Fibroblast of upper back skin (primary cell): ENCODE results near the gene KCNC3.
"Not testable (repeated sequence)": the region's sequence is repeated elsewhere in the genome, so short reads cannot be mapped to it uniquely, and the experiment has no call there.

Source experiments
- DNase-seq: peaks from one replicate; pipeline ENCODE4 v3.0.0-alpha.2; 2013

Gene KCNC3

GRCh38 chr19:50353487-50353880, 24.3 kb upstream of the KCNC3 start:
- DNase-seq: not testable (repeated sequence)

DNA sequence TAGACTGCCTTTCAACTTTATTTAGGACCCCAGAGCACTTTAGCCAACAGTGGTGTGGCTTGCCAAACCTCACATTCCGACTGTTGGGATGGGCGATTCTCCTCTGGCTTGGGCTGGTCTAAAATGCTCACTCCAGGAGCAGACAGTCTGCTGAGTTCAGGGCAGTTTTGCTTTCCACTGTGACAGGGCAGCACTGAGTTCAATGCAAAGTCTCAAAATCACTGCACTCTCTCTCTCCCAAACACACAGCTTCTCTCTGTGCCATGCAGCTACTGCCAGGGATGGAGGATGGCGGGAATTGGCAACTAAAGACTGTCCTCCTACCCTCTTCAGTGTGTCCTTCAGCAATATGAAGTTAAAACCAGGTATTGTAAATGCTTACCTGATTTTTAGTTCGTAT, 23.1 kb upstream of the KCNC3 start:
- DNase-seq: no peak

GRCh38 chr19:50349277-50350057, 20.3 kb upstream of the KCNC3 start:
- DNase-seq: no peak

- DNase-seq: not testable (repeated sequence)
Measured at GRCh38 chr19:50347089-50347581, 18.0 kb upstream of the KCNC3 start.

- no peak for DNase-seq
Measured at GRCh38 chr19:50344661-50345318, 15.6 kb upstream of the KCNC3 start.

DNA sequence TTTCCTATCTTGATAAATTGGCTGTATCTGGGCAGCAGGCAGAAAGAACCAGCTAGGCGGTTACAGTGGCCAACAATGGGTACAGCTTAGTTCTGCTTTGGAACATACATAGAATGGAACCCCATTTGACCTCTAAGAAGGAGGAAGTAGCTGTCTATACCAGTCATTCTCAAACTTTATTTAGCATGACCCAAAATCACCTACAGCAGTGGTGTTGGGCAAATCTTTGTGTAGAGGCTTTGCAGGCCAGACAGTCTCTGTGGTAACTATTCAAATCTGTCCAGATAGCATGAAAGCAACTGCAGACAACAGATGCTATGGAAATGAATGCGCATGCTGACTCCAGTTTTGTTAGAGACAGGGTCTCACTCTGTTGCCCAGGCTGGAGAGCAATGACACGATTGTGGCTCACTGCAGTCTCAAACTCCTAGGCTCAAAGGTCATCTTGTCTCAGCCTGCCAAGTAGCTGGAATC, 12.0 kb upstream of the KCNC3 start:
- no peak for DNase-seq

GRCh38 chr19:50340331-50340730, 11.2 kb upstream of the KCNC3 start:
- no peak for DNase-seq

- not testable (repeated sequence) for DNase-seq
Measured at GRCh38 chr19:50337031-50337430, 7.9 kb upstream of the KCNC3 start.

DNA sequence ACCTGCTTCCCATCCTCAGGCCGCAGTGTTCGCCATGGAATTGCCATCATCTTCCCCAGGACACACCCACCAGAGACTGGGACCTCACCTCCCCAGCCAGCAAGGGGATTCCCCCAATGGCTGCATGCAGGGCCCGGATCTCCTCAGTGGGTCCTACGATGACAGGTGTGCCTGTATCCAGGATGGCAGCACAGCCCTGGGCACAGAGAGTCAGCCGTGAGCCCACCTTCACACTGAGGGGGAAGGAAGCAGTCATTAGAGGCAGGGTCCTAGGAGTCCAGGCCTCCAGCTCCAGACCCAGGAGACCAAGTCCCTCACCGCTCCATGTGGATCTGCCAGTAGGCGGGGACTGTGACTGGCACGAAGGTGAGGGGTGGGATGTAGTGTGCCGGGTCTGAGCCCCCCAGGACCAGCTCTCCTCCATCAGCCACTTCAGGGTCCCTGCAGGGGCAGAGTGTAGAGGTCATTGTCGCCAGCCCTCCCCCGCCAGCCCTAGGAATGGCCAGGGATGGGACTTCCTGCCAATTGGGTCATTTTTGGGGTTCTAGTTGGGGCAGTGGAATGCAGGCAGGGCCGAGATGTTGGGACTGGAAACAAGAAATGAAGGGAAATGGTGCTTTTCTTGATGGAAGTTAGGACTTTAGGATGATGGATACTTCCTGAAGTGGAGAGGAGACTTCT, 5.7 kb upstream of the KCNC3 start:
- DNase-seq: no peak

GRCh38 chr19:50333737-50334617, 4.8 kb upstream of the KCNC3 start:
- DNase-seq: peak; percentile 52

GRCh38 chr19:50333235-50333736, 4.1 kb upstream of the KCNC3 start:
- peak; percentile 77 for DNase-seq

- no peak for DNase-seq
Measured at GRCh38 chr19:50332244-50333038, 3.3 kb upstream of the KCNC3 start.

DNA sequence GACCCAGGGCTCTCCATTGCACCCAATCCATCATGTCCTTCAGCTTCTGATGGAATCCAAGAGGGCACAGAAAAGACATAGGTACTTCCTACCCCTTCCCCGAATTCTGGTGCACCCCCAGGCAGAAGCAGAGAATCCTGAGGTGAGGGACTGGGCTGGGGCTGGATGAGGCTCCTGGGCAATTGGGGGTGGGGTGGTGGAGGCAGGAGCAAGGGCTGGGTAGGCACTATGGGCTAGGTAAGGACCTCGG, 2.7 kb upstream of the KCNC3 start:
- DNase-seq: no peak

DNA sequence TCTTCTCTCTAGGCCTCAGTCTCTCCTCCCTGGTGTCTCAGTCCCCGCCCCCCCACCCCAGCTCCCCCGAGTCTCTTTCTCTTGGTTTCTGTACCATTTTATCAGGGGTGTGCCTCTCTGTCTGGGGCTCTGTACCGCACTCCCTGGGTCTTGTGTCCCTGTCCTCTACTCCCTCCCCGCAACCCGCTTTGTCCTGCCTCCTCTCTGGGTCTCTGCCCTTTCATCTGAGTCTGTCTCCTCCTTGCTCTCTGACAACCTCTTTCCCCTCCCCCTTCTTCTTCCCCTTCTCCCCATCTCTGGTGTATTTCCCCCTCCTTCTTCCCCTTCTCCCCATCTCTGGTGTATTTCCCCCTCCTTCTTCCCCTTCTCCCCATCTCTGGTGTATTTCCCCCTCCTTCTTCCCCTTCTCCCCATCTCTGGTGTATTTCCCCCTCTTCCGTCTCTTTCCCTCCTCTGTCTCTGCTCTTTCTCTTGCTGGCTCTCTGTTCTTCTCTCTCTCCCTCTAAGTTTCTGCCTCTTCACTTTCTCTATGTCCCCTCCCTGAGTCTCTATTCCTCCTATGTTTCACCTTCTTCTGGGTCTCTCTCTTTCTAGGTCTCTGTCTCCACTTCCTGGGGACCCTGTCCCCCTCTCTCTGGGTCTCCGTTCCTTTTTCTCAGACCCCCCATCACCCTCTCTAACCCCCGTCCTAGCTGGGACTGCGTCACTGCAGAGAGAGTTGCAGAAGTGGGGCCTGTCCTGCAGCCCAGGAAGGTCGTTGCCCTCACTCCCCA, 2.2 kb upstream of the KCNC3 start:
- no peak for DNase-seq

DNA sequence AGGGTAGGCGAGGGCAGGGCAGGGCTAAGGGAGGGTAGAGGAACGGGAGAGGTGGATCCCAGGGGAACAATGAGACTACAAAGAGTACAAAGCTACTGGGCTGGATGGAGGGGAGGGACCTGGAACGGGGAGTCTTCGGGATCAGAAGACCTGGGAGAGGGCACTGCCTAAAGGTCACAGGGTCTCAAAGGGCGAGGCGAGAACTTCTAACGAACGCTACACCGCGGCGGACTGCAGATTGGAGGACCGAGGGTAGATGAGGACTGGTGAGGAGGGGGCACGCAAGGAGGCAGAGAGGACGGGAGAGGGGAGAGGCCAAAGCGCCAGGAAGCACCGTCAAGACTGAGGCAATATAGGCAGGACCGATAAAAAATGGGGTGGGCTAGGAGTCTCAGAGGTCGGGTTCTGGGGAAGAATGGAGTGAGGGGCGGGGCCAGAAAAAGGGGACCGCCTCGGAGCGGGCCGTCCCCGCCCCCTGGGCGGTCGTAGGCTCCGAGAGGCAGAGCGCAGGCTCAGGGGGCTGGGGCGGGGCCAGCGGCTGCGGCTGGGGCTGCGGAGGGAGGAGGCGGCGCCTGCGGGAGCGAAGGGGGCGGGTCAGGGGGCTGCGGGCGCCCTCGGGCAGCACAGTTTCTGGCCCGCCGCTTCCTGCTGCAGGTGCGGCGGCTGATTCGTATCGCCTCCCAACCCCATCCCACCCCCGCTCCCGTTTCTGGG, 1.3 kb upstream of the KCNC3 start:
- peak; percentile 4 for DNase-seq

DNA sequence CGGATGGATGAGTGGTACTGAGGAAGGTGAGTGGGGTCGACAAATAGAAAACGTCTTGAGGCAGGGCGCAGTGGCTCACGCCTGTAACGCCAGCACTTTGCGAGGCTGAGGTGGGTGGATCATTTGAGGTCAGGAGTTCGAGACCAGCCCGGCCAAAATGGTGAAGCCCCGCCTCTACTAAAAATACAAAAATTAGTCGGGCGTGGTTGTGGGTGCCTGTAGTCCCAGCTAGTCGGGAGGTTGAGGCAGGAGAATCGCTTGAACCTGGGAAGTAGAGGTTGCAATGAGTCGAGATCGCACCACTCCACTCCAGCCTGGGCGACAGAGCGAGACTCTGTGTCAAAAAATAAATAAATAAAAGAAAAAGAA, 733 bp upstream of the KCNC3 start:
- not testable (repeated sequence) for DNase-seq

GRCh38 chr19:50328873-50329145, 368 bp downstream of the KCNC3 start:
- no peak for DNase-seq

- no peak for DNase-seq
Measured at GRCh38 chr19:50328224-50328872, 829 bp downstream of the KCNC3 start.

DNA sequence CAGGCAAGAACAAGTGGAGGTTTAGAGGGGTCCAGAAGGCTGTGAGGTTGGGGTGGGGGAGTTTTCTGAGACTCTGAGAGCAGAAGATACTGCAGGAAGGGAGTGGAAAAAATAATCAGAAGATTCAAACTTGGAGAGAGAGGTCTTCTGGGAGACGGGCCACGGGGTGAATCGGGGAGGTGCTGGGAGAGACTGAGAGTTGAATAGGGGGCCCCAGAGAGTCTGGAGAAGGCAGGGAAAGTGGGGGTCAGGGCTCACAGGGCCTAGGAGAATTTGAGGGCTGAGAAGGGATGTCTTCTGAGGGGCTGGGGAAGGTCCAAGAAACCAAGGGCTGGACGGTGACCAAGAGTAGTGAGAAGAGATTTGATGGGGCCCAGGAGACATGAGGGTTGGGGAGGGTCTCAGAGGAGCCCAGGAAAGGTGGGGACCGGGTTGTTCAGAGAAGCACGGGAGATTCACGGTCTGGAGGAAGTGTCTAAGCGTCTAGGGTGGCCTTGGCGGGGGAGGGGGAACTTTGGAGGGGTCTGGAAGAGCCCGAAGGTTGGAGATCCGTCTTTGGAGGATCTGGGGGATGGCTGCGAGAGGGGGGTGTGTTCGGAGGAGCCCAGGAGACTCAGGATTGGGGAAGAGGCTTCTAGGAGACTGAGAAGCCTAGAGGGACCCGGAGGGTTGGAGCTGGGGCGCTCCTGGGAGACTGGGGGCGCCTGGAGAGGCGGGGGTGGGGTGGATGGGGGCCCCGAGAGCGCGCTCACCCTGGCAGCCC, 1.5 kb downstream of the KCNC3 start:
- DNase-seq: no peak
